AG10803 (cell line): ENCODE measurements around the gene SLC26A3.

Experiments used
- DNase-seq: peaks from one replicate; pipeline ENCODE4 v3.0.0; 2010; ENCODE audit warnings: low read depth
- H3K4me3 ChIP-seq: 2 replicates; pipeline ENCODE4 v1.5.1; 2011; ENCODE audit warnings: mild to moderate bottlenecking, low read length, control low read depth
- CTCF ChIP-seq: conservative IDR thresholded peaks from 2 replicates; pipeline ENCODE4 v1.5.1; 2011; ENCODE audit warnings: mild to moderate bottlenecking, low read length, control low read depth, inconsistent platforms

The SLC26A3 gene

GRCh38 chr7:107842213-107842612, 39.2 kb upstream of the SLC26A3 start:
- no peak overlapping the region for H3K4me3 ChIP-seq
- DNase-seq: no peak
- TF ChIP-seq CTCF: no peak

DNA sequence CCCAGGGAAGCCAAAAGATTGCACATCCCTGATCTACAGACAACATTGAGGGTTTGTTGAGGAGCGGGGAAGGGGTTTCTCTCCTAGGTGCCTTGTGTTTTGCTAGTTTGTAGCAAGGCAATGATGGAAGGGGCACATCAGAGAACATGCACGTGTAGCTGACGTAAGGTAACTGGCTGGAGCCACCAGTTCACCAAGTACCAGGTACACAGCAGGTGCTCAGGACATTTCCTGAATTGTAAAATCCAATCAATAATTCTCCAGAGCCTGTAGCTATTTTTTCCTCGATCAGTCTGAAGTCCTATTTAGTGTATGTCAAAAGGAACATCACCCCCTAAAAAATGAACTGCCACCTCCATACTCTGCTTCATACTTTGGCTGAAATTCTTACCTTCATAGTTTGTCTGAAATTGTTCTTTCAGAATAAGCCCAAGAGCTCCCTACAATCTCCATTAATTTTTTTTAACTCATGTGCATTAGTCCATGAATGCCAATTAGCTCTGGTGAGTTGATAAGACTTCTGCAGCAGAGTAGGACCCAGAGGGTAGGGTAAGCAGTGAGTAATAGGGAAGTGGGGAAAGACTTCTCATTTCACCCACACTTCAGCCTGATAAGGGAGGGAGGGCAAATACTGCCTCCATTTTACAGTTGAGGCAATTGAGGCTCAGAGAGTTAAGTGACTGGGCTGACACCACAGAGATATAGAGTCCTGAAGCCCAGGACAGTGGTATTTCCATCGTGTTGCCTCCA, 36.0 kb upstream of the SLC26A3 start:
- no peak for DNase-seq
- no peak for TF ChIP-seq CTCF
- H3K4me3 ChIP-seq: no peak overlapping the region

DNA sequence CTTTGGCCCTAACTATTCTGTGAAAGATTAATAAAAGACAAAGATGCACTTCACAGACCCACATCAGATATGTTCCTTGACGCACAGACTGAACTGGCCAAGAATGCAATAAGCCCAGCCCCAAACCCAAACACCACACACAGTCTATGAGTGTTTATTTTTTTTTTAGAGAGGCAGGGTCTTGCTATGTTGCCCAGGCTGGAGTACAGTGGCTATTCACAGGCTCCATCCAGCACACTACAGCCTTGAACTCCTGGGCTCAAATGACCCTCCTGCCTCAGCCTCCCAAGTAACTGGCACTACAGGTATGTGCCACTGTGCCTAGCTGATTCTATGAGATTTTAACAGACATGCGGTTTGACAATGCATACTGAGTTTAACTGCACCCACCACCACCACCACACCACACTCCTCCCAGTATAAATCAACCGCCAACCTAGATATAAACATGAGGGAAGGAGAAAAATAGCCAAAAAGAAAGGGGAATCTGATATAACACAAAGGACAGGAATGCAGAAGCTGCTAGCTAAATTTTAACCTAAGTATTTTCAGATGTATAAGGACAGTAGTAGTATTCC, 35.1 kb upstream of the SLC26A3 start:
- no peak overlapping the region for H3K4me3 ChIP-seq
- no peak for TF ChIP-seq CTCF
- no peak for DNase-seq

DNA sequence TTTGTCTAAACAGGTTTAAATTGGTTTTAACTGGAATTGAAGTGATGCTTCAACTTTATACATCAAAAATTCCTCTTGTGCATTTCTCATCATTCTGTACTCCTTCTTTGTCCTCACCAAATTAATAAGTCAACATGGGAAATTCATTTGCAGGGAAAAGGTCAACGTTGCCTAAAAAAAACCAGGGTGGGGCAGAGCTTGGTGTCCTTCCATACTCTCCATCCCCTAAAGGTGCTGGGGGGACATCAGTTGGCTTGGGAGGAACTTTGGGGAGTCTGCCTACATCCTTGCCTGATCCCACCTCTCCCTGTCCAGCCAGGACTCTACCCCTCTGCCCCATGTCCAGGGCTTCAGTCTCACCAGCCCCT, 34.1 kb upstream of the SLC26A3 start:
- DNase-seq: no peak
- TF ChIP-seq CTCF: no peak
- no peak overlapping the region for H3K4me3 ChIP-seq

DNA sequence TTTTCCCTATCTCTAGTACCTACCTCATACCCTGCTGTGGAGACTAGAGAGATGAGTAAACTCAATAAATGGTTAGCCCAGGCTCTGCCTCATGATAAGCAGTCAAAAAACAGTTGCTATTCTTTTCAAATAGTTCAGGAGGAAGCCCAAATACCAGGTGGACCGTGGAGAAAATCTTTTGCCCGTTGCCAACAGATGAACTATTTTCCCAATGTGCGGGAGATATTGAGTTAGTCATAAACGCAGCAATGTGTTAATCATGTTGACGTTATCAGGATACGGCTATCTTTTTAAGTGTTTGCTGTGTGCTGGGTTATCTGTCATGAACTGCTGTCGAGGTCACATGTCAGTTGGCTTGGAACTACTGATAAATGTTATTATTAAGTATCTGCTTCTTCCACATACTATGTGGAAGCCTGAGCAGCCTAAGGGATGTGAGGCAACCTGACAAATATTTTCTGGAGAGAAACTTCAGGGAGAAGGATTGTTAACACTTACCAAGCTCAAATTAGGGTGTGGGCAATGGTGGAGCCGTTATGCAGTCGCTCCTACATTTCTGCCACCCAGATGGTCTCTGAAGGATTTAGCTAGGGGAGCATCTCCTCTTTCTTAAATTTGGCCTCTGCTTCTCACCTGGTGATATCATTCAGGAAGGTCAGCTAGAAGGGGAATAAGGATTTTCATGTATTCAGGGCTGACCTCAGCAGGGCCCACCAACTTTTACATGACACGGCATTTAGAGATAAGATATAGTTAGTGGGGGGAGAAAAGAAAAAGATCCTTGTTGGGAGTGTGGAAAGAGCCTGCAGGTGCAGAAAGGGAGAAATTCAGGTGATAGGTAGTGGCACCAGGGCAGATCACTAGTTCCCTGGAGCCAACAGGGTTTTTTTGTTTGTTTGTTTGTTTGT, 33.5 kb upstream of the SLC26A3 start:
- H3K4me3 ChIP-seq: no peak overlapping the region
- TF ChIP-seq CTCF: no peak
- DNase-seq: no peak

DNA sequence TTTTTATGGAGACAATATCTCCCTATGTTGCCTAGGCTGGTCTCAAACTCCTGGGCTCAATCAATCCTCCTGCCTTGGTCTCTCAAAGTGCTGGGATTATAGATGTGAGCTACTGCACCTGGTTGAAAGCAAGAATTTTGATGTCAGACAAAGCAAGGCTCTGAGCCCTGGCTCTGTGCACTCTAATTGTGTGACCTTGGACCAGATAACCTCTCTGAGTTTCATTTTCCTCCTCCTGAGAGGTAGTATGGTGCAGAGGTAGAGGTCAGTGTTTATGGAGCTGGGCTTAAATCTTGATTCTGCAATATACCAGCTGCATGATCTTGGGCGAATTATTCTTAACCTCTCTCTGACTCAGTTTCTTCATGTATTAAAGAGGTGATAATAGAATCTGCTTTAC, 31.4 kb upstream of the SLC26A3 start:
- DNase-seq: no peak
- TF ChIP-seq CTCF: no peak
- H3K4me3 ChIP-seq: no peak overlapping the region
